ENCODE measurements around the gene RBM20. TPM values are rescaled to one million over a fixed set of nuclear protein-coding genes. Genes with fewer than 3 reads are reported as not detected.

RBM20 gene
- total and polyA plus RNA-seq, 2 of the 13 experiments (the other 11 are each of a cell fraction or from before 2014, with no cell fraction given) = 0.02 to 0.22 TPM

DNA sequence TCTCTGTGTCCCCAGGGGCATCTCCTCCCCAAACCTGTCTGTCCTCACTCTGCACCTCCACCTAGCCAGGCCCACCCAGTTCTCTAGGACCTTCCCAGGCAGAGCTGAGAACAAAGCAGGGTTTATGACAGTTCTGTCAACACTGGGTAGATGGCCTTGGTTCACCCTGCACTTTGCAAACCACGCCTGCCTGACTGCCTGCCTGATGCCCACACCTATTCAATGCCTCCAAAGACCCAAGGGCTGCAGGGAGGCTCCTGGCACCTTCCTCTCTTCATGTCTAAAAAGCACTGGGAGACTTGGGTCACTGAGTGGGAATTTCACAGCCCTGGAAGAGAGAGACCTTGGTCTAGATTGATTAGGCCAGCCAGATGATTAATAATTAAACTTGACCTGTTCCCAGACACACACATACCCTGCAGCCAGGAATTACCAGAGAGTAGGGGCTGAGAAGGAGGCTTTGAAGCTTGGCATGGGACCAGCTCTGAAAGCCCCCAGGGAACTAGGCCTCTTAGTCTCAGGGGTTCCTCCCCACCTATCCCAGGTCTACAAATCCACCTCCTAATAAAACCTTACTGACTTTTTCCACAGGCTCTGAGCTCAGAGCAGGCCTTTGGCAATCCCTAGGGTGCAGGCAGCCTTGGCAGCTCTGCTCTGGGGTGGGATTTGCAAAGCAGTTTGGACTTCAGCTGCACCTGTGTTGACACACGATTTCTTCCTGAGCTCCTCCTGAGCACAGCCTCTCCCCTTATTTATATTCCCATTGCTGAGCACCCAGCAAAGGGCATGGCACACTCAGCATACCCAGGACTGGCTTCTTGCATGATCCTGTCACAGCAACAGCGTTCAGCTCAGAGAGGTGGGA lies 201.9 kb downstream of the RBM20 start (continued):
- TF ChIP-seq, protein P1, sequence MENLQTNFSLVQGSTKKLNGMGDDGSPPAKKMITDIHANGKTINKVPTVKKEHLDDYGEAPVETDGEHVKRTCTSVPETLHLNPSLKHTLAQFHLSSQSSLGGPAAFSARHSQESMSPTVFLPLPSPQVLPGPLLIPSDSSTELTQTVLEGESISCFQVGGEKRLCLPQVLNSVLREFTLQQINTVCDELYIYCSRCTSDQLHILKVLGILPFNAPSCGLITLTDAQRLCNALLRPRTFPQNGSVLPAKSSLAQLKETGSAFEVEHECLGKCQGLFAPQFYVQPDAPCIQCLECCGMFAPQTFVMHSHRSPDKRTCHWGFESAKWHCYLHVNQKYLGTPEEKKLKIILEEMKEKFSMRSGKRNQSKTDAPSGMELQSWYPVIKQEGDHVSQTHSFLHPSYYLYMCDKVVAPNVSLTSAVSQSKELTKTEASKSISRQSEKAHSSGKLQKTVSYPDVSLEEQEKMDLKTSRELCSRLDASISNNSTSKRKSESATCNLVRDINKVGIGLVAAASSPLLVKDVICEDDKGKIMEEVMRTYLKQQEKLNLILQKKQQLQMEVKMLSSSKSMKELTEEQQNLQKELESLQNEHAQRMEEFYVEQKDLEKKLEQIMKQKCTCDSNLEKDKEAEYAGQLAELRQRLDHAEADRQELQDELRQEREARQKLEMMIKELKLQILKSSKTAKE (CRISPR knock-in tag; IDR thresholded peaks at IDR 0.05; ENCODE audit: borderline replicate concordance) = peak; percentile 52; the same call in 1 of the 2 replicates
- TF ChIP-seq, protein P2, sequence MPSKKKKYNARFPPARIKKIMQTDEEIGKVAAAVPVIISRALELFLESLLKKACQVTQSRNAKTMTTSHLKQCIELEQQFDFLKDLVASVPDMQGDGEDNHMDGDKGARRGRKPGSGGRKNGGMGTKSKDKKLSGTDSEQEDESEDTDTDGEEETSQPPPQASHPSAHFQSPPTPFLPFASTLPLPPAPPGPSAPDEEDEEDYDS (CRISPR knock-in tag; IDR thresholded peaks at IDR 0.05) = peak; percentile 31; the same call in 1 of the 2 replicates
- TF ChIP-seq, protein P3, sequence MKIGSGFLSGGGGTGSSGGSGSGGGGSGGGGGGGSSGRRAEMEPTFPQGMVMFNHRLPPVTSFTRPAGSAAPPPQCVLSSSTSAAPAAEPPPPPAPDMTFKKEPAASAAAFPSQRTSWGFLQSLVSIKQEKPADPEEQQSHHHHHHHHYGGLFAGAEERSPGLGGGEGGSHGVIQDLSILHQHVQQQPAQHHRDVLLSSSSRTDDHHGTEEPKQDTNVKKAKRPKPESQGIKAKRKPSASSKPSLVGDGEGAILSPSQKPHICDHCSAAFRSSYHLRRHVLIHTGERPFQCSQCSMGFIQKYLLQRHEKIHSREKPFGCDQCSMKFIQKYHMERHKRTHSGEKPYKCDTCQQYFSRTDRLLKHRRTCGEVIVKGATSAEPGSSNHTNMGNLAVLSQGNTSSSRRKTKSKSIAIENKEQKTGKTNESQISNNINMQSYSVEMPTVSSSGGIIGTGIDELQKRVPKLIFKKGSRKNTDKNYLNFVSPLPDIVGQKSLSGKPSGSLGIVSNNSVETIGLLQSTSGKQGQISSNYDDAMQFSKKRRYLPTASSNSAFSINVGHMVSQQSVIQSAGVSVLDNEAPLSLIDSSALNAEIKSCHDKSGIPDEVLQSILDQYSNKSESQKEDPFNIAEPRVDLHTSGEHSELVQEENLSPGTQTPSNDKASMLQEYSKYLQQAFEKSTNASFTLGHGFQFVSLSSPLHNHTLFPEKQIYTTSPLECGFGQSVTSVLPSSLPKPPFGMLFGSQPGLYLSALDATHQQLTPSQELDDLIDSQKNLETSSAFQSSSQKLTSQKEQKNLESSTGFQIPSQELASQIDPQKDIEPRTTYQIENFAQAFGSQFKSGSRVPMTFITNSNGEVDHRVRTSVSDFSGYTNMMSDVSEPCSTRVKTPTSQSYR (CRISPR knock-in tag; IDR thresholded peaks at IDR 0.05; ENCODE audit: borderline replicate concordance) = peak; percentile 19; the same call in 1 of the 2 replicates
- TF ChIP-seq, protein P4, sequence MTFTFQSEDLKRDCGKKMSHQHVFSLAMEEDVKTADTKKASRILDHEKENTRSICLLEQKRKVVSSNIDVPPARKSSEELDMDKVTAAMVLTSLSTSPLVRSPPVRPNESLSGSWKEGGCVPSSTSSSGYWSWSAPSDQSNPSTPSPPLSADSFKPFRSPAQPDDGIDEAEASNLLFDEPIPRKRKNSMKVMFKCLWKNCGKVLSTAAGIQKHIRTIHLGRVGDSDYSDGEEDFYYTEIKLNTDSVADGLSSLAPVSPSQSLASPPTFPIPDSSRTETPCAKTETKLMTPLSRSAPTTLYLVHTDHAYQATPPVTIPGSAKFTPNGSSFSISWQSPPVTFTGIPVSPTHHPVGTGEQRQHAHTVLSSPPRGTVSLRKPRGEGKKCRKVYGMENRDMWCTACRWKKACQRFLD (CRISPR knock-in tag; IDR thresholded peaks at IDR 0.05; ENCODE audit: borderline replicate concordance) = no peak
- TF ChIP-seq ZNF292 (CRISPR knock-in tag; IDR thresholded peaks at IDR 0.05; ENCODE audit: borderline replicate concordance, low read depth) (peak; percentile 89), ONECUT2 (CRISPR knock-in tag; IDR thresholded peaks at IDR 0.05) (peak; percentile 60; the same call in 1 of the 2 replicates), ZEB1 (IDR thresholded peaks at IDR 0.05; ENCODE audit: insufficient replicate concordance, low read depth) (peak; percentile 88), KDM5B (CRISPR knock-in tag; IDR thresholded peaks at IDR 0.05; ENCODE audit: borderline replicate concordance) (0 out of 2 replicates have a peak, but pooled peaks have one; percentile 30), BCL6 (CRISPR knock-in tag; IDR thresholded peaks at IDR 0.05) (peak; percentile 39; the same call in 1 of the 2 replicates), NR2F6 (IDR thresholded peaks at IDR 0.05) (peak; percentile 47), NR2F6 (CRISPR knock-in tag; IDR thresholded peaks at IDR 0.05) (peak; percentile 63), KDM6A (CRISPR knock-in tag; IDR thresholded peaks at IDR 0.05; ENCODE audit: low read depth) (peak; percentile 33; the same call in 1 of the 2 replicates), ZNF543 (CRISPR knock-in tag; IDR thresholded peaks at IDR 0.05) (no peak), TARDBP (CRISPR knock-in tag; IDR thresholded peaks at IDR 0.05) (peak; percentile 52; the same call in 1 of the 2 replicates), ZNF274 (CRISPR knock-in tag; IDR thresholded peaks at IDR 0.05) (no peak)
- TF ChIP-seq, protein P5, sequence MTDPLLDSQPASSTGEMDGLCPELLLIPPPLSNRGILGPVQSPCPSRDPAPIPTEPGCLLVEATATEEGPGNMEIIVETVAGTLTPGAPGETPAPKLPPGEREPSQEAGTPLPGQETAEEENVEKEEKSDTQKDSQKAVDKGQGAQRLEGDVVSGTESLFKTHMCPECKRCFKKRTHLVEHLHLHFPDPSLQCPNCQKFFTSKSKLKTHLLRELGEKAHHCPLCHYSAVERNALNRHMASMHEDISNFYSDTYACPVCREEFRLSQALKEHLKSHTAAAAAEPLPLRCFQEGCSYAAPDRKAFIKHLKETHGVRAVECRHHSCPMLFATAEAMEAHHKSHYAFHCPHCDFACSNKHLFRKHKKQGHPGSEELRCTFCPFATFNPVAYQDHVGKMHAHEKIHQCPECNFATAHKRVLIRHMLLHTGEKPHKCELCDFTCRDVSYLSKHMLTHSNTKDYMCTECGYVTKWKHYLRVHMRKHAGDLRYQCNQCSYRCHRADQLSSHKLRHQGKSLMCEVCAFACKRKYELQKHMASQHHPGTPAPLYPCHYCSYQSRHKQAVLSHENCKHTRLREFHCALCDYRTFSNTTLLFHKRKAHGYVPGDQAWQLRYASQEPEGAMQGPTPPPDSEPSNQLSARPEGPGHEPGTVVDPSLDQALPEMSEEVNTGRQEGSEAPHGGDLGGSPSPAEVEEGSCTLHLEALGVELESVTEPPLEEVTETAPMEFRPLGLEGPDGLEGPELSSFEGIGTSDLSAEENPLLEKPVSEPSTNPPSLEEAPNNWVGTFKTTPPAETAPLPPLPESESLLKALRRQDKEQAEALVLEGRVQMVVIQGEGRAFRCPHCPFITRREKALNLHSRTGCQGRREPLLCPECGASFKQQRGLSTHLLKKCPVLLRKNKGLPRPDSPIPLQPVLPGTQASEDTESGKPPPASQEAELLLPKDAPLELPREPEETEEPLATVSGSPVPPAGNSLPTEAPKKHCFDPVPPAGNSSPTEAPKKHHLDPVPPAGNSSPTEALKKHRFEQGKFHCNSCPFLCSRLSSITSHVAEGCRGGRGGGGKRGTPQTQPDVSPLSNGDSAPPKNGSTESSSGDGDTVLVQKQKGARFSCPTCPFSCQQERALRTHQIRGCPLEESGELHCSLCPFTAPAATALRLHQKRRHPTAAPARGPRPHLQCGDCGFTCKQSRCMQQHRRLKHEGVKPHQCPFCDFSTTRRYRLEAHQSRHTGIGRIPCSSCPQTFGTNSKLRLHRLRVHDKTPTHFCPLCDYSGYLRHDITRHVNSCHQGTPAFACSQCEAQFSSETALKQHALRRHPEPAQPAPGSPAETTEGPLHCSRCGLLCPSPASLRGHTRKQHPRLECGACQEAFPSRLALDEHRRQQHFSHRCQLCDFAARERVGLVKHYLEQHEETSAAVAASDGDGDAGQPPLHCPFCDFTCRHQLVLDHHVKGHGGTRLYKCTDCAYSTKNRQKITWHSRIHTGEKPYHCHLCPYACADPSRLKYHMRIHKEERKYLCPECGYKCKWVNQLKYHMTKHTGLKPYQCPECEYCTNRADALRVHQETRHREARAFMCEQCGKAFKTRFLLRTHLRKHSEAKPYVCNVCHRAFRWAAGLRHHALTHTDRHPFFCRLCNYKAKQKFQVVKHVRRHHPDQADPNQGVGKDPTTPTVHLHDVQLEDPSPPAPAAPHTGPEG (CRISPR knock-in tag; IDR thresholded peaks at IDR 0.05) = no peak
